ENCODE results near the gene SPCS1. TPM values are rescaled to one million over a fixed set of nuclear protein-coding genes. Genes with fewer than 3 reads are reported as not detected.

Gene SPCS1
- polyA plus RNA-seq, 4 donors = 166 to 185 (median 175) TPM

DNA sequence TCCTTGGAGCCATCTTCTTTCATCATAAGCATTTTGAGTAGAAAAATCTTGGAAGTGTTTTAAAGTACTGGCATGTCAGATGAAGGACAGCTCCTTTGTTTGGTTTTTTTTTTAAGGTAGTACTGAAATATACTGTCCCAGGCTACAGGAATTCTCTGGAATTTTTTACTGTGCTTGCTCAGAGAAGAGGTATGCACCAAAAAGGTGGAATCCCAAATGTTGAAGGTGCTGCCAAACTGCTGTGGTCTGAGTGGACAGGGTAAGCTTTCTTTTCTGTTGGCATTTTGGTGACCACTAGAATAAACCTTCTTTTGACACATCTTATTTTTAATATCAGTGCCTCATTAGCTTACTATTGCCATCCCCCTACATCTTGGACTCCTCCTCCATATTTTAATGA lies 12.8 kb upstream of the SPCS1 start:
- DNase-seq (ENCODE audit: low read depth in 4 of 4, low spot score in 3 of 4) = no peak

DNA sequence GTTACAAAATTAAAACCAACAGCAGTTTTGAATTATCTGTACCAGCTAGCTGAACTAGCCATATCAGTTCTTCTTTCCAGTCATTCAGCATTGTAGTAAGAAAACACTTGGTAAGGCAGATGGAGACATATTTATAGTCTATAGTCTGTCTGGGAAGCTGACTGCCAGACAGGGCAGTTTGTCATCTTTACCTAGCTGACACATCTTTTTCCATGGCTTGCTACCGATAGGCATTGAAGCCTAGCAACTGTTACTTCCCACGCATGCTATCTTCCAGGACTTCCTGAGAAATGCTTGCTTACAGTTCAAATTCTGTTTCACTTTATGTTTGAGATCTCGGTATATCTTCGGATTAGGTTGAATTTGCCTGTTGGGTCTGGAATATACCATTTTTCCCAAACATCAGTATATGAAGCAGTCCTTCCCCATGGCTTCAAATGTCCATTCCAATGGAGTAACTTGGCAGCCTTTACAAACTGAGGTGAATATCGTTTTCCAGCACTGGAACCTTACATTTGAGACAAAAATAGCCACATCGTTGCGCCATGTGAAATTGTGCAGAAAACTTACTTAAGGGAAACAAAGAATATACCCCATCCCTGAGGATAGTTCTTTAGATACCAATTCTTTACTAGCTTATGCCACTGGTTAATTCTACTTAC lies 11.2 kb upstream of the SPCS1 start:
- no peak for DNase-seq (ENCODE audit: low read depth in 4 of 4, low spot score in 3 of 4)

DNA sequence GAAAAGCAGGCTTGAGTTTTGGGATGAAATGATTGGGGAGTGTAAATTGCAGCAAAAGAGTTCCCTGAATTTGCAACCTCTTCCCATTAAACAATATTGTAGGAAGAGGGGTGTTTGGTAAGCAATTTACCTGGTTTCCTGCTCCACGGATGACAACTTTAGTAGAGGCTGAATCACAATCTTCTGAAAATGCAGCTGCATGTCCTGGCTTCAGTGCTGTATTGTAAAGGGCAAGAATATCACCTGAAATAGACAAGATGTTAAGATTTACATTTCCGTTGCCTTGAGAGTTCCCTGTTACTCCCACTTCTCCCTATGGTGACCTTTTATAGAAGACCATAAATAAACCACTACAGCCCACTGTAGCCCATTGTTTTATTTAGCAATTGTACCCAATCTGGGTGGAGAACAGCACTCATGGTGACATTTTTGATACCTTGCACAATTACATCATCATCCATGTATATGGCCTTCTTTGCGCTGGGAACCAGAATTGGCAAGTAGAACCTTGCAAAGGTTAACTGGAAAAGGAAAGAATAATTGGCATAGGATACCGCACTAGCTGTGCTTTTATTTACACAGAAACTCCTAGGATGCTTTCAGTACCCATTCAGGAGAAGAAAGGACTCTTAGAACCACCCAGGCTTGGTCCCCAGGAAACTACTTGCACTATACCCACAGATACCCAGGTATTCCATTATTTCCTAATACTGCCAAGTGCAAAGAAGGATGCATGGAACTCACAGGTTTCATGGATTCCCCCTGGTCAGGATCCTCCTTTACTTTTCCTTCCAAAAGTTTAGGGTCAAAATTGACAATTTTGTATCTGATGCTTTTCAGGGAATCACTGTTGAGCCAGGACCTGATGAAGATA lies 9.9 kb upstream of the SPCS1 start:
- DNase-seq (ENCODE audit: low read depth in 4 of 4, low spot score in 3 of 4) = no peak

DNA sequence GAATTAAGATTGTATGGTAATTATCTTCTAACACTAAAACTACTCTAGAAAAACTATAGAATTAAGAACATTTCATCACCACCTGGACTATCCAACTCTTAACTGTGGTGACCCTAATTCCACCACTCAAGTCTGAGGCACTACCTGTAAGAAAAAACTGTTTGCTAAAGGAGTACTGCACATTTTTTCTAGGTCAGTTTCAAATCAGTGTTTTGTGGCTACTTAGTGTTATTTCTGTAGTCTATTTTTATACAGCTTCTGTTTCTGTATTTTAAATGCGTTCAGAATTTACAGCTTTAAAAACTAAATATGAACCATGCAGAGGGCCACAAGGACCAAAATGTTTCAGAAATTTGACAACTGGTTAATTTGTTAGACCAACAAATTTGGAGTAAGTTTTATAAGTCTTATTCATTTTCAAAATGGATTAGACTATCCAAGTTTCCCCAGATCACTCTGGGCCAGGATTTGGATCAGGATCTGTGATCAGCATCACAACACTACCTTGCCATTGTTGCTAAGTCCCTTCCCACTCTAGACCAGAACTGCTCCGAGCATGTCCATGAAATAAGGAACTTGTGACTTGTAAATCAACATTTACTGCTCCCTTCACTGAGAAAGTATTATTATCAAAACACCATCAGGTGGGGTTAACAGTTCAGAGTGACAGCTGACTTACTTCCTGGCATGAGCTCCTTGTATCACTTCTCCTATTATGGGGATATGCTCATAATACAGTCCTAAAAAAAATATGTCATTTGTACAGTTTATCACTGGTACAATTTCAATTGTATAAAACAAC lies 8.9 kb upstream of the SPCS1 start:
- DNase-seq (ENCODE audit: low read depth in 4 of 4, low spot score in 3 of 4) = no peak

DNA sequence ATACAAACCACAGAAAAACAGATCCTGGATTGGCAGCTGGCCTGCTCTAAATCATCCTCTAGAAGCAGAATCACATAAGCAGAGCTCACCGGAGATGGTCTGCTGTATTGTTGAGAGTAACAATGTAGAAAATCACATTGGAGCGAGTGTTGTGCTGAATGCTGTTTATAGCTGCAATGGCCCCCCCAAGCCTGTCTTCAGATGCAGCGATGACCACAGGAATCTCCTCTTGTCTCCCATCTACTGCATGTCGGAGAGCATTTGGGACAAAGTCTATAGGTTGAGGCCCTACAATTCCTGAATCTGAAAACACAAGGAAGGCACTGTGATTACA lies 8.3 kb upstream of the SPCS1 start:
- no peak for DNase-seq (ENCODE audit: low read depth in 4 of 4, low spot score in 3 of 4)

DNA sequence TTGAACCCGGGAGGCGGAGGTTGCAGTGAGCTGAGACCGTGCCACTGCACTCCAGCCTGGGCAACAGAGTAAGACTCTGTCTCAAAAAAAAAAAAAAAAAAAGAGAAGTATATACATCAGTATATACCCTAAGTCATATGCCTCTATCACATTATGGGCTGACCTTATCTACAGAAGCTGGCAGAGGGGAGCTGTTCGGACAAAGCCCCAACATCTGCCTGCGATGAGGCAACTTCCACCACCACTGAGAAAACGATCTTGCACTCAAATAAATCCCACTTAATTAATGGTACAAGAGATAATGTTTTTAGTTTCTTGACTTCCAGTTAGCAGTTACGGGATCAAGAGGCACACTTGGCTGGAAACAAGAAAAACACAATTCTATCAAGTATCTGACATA lies 2.6 kb upstream of the SPCS1 start:
- no peak for DNase-seq (ENCODE audit: low read depth in 4 of 4, low spot score in 3 of 4)

DNA sequence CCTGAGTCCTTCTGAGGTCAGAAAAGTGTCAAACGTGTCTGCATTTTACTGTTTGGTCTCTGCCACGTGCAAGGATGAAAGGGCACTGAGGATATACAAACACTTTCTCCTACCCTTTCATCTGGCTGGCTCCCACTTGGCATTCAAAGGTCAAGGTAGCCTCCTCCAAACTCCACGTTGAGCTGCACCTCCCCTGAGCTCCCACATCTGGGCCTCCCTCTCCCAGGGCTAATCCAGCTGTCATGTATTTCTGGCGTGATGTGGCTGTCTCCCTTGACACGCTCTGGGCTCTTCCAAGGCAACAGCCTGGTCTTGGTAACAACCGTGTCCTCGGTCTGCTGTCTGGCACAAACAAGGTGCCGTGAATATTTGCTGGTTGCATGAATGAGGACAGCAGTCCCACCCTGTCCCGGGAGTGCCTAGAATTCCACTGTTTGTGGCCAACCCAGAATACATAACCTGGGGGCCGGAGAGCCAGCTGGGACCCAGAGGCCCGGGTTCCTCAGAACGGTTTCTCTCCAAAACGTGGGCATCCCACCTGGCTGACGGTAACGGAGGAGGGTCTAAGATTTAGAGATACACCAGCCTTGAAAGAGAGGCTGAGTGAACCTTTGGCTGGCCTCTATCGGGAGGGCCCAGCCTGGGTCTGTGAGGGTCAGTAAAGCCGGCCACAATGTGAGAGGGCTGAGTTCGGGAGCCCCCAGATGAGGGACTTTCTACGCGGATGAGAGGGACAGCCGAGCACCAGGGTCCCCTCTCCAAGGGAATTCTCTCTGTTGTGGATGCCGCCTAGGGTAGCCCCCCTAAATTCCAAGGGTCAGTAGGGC lies 1.1 kb upstream of the SPCS1 start:
- peak in 1 of 4 donors; percentile 8 for DNase-seq (ENCODE audit: low read depth in 4 of 4, low spot score in 3 of 4)

DNA sequence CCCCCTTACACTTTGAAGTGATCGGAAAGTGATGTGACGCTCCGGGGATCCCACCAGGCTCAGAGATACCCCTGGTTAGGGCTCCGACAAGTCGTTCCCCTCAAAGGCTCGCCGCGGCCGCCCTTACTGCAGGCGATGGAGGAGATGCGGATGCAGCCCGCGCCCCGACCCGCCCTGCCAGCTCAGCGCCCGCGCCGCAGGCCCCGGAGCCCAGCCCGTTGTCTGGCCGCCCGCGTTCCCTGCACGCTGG lies 543 bp upstream of the SPCS1 start:
- DNase-seq (ENCODE audit: low read depth in 4 of 4, low spot score in 3 of 4) = no peak

DNA sequence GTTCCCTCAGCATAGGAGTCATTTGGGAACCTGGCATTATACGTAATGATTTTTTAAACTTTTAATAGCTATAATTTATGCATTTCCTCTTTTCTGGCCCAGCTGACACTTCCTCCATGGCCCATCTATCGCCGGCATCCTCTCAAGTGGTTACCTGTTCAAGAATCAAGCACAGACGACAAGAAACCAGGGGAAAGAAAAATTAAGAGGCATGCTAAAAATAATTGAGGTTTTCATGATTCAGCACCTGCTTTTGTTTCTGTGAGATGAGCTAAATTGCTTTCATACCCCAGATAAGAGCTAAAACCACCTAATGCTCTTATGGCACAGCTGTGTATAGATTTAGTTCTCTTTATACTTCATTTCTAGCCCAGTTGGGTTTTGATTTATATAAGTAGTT lies 1.7 kb downstream of the SPCS1 start:
- no peak for DNase-seq (ENCODE audit: low read depth in 4 of 4, low spot score in 3 of 4)

DNA sequence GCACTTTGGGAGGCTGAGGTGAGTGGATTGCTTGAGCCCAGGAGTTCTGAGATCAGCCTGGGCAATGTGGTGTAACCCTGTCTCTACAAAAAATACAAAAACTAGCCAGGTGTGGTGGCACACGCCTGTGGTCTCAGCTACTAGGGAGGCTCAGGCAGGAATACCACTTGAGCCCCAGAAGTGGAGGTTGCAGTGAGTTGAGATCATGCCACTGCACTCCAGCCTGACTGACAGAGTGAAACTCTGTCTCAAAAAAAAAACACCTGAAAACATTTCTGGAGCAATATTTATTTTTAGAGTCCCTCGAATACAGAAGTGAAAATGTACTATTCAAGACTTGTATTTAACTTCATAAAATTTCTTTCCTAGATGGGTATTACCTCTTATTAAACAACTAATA lies 4.6 kb downstream of the SPCS1 start:
- no peak for DNase-seq (ENCODE audit: low read depth in 4 of 4, low spot score in 3 of 4)

DNA sequence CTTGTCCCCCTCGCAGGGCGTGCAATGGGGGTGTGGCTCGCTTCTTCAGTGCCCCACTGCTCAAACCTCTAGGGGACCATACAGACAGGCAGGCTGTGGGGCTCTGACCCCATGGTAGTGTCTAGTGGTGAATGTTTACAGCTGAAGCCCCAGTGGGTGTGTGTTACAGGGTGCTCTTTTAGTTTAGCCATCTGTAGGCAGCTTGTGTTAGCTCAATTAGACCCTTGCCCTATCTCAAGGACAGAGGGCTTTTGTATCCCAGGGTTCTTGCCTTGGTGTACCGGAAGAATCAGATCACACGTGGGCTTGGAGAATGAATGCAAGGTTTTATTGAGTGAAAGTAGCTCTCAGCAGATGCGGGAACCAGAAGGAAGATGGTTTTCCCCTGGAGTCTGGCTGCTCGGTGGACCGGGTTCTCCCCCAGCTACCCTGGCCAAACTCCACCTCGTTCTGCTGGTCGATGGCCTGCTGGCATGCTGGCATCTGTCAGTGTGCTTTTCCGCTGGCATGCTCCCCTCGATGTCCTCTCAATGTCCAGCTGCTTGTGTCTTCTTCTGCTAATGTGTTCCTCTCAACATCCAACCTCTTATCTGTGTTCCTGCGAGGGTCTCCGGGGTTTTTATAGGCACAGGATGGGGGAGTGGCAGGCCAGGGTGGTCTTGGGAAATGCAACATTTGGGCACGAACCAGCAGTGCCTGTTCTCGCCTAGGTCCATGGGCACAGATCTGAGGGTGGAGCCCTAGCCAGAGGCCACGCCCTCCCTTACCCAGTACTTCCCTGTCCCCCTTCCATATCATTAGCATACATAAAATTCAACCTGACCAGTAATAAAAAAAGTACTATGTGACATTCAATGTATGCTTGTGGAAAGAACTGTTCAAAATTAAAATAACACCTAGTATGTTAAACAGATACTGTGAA lies 6.6 kb downstream of the SPCS1 start:
- DNase-seq (ENCODE audit: low read depth in 4 of 4, low spot score in 3 of 4) = no peak

DNA sequence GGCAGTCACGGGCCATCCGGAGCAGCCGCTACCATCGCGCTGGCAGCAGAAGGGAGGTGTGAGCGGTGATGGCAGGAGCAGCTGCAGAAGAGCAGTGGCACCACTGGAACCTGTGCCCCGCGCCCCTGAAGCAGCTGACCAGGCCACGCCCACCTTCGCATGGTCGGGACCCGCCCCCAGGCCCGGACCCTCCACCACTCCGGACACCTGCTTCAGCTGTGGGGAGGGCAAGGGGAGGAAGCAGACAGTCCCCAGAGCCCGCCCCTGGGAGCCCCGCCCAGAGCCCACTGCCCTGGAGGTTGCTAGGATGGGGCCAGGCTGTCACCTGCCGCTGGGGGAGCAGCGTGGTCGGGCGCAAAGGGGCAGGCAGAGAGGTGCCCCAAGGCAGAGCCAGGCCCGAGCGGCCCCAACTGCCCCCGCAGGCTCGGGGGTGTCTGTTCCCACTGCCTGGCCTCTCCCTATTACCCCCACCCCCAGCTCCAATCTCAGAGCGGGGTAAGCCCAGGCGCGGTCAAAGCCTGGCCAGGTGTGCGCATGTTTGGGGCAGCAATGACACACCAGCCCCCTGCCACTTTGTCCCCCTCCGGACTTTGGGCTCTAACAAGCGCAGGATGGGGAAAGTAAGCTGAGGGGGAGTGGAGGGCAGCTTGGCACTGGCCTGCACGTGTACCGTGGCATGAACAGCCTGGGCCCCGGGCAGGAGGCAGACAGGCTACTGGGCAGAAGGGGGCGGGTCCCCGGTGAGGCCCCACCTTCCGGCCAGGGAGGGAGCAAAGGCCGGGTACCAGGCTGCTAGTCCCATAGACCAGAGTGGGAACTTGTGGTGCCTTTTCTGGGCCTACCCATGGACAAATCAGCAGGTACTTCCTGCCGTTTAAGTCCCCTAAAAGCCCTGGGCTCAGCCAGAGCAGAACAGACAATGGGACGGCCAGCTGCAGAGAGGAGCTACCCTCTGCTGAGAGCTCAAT lies 8.7 kb downstream of the SPCS1 start:
- peak in 1 of 4 donors; percentile 14 for DNase-seq (ENCODE audit: low read depth in 4 of 4, low spot score in 3 of 4)

DNA sequence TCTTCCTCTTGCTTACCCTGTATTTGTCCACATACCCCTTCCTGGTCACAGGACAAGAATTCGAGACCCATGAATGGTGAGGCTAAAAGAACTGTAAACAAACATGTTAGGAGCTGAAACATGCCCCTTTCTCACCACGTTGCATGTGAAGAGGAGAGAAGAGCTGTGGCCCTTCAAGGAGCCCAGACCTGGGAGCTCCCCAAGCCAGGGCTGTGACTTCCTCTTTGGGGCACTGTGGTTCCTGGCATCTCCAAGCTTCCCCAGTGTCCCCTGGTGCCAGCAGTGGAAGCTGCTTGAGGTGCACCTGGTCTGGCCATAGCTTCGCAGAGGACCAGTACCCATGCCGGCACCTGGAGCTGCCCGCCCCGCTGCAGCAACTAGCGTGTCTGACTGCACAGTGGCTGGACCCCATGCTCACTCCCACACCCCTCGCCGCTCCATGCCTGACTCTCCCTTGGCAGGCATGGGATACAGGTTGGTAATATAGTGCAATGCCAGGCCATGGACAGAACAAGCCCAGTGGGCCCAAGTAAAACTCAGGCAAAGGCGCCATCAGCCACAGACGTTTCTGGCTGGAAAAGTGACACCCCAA lies 9.9 kb downstream of the SPCS1 start:
- no peak for DNase-seq (ENCODE audit: low read depth in 4 of 4, low spot score in 3 of 4)

DNA sequence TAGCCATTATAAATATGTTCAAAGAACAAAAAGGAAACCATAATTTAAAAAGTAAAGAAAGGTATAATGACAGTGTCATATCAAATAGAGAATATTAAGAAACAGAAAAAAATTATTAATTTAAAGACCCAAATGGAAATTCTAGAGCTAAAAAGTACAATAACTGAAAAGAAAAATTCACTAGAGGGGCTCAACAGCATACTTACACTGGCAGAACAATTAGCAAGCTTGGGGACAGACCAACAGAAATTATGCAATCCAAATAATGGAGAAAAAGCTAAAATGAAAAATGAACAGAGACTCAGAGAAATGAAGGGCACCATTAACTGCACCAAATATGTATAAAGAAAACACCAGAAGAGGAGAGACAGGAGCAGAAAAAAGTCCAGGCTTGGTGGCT lies 13.7 kb downstream of the SPCS1 start:
- DNase-seq (ENCODE audit: low read depth in 4 of 4, low spot score in 3 of 4) = no peak

DNA sequence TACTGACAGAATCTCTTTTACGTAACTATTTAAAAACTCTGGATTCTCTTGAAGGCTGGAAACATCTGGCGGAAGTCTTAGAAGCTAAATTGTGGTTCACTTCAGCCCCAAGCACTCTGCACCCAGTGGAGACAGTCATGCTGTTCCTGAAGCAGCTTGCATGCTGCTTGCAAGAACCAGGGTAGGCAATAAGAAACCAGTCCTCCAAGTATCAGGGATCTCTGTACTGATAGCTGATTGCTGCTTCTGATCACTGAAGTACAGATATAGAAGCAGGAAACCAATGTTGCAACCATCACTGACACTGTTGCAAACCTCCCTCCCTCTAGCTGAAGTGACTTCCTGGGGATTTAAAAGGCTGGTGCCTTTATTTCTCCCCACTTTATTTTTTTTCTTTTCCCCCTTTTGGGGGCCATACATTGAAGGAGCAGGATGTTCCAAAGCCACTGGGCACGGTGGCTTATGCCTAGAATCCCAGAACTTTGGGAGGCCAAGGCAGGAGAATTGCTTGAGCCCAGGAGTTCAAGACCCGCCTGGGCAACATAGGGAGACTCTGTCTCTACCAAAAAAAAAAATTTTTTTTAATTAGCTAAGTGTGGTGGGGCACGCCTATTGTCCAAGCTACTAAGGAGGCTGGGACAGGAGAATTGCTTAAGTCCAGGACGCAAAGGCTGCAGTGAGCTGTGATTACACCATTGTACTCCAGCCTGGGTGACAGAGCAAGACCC lies 15.3 kb downstream of the SPCS1 start:
- no peak for DNase-seq (ENCODE audit: low read depth in 4 of 4, low spot score in 3 of 4)

DNA sequence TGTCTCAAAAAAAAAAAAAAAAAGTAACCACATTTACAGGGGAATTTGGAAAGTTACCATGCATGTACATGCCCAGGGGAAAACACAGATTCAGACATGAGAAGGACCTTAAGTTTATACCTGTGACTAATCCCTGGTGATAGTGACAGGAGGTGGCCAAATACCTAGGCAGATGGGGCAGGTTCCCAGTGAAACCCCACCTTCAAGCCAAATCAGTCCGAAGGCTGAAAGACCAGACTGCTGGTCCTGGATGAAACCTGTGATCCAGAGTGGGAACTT lies 15.8 kb downstream of the SPCS1 start:
- no peak for DNase-seq (ENCODE audit: low read depth in 4 of 4, low spot score in 3 of 4)

DNA sequence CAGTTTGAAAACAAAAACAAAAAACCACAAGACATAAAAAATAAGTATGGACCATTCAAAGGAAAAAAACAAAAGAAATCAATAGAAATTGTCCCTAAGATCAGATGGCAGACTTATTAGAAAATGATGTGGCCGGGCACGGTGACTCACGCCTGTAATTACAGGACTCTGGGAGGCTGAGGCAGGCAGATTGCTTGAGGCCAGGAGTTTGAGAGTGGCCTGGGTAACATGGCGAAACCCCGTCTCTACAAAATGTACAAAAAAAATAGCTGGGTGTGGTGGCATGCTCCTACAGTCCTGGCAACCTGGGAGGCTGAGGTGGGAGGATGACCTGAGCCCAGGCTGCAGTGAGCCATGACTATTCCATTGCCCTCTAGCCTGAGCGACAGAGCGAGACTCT lies 16.6 kb downstream of the SPCS1 start:
- DNase-seq (ENCODE audit: low read depth in 4 of 4, low spot score in 3 of 4) = no peak

DNA sequence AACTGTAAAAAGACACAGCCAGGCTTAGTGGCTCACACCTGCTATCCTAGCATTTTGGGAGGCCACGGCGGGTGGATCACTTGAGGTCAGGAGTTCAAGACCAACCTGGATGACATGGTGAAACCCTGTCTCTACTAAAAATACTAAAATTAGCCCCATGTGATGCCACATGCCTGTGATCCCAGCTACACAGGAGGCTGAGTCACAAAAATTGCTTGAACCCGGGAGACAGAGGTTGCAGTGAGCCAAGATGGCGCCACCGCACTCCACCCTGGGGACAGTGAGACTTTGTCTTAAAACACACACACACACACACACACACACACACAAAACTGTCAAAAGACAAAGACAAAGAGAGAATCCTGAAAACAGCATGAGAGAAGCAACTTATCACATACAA lies 18.0 kb downstream of the SPCS1 start:
- DNase-seq (ENCODE audit: low read depth in 4 of 4, low spot score in 3 of 4) = no peak

Data from right renal pelvis (tissue), 4 donors.